Fibroblast of pulmonary artery (primary cell): ENCODE results near the gene RABGGTA.

Experiments used
- DNase-seq: peaks from one replicate; pipeline ENCODE4 v3.0.0-alpha.2; 2010; ENCODE audit warnings: low read depth
- H3K4me3 ChIP-seq: replicated peaks from 2 replicates; pipeline ENCODE4 v1.5.1; 2011; ENCODE audit warnings: low read depth, mild to moderate bottlenecking, control low read depth, low read length, moderate library complexity
- TF ChIP-seq, protein P1 (sequence below): IDR thresholded peaks from 2 replicates; pipeline ENCODE4 v1.5.1; 2011; ENCODE audit warnings: mild to moderate bottlenecking, control low read depth, low read length, inconsistent platforms; ENCODE audit errors: missing control alignments

Gene RABGGTA

GRCh38 chr14:24238123-24238522 is 33.3 kb downstream of the RABGGTA start:
- TF ChIP-seq, protein P1, sequence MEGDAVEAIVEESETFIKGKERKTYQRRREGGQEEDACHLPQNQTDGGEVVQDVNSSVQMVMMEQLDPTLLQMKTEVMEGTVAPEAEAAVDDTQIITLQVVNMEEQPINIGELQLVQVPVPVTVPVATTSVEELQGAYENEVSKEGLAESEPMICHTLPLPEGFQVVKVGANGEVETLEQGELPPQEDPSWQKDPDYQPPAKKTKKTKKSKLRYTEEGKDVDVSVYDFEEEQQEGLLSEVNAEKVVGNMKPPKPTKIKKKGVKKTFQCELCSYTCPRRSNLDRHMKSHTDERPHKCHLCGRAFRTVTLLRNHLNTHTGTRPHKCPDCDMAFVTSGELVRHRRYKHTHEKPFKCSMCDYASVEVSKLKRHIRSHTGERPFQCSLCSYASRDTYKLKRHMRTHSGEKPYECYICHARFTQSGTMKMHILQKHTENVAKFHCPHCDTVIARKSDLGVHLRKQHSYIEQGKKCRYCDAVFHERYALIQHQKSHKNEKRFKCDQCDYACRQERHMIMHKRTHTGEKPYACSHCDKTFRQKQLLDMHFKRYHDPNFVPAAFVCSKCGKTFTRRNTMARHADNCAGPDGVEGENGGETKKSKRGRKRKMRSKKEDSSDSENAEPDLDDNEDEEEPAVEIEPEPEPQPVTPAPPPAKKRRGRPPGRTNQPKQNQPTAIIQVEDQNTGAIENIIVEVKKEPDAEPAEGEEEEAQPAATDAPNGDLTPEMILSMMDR: no peak
- H3K4me3 ChIP-seq: no peak overlapping the region
- no peak for DNase-seq

DNA sequence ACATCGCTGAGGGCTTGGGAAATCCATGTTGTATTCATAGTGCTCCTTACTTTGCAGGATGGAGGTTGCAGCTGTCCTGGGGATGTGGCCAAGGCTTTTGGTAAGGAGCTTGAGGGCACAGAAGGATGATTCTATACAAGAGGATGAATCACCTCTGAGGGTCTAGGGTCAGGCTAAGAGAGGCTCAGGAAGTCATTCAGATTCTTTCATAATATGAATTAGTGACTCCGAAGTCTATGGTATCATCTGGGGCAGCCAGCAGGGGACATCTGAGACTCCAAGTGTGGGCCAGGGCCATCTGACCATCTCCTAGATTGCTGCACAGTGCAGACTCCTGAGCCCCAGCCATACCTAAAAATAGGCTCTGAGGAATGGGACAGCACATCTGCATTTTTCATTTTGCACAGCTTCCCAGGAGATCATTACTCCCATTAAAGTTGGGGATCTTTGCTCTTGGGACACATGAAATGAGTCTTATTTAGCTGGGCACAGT is 33.9 kb downstream of the RABGGTA start:
- no peak for DNase-seq
- TF ChIP-seq, protein P1: no peak
- no peak overlapping the region for H3K4me3 ChIP-seq

DNA sequence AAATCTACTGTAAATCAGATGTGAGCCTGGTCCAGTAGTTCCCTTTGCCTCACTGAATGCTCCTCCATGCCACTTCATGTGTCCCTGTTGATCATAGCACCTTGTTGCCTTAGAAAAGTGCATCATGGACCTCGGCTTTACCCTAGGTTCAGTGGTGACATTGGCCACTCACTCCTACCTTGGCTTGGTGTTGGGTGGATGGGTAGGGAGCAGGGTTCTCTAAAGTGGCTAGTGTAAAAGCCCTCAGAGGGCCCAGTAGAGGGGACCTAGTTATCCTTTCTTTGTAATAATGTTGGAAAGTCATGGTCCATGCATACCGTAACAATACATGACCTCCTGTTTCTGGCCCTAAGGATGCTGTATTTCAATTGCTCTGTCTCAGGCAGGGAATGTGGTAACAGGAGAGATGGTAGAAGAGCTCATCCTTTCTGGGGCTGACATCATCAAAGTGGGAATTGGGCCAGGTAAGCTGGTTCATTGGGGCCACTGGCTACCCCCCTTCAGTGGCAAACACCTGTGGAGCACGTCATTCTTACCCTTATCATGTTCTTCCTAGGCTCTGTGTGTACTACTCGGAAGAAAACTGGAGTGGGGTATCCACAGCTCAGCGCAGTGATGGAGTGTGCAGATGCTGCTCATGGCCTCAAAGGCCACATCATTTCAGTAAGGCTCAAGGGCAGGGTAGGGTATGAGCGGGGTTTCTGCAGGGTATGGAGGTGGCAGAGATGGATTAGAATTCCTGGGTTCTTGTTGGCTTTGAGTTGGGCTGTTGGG is 34.5 kb downstream of the RABGGTA start:
- H3K4me3 ChIP-seq: no peak overlapping the region
- DNase-seq: no peak
- TF ChIP-seq, protein P1: no peak

GRCh38 chr14:24235804-24236688 is 35.4 kb downstream of the RABGGTA start:
- TF ChIP-seq, protein P1: no peak
- no peak for DNase-seq
- H3K4me3 ChIP-seq: no peak overlapping the region

DNA sequence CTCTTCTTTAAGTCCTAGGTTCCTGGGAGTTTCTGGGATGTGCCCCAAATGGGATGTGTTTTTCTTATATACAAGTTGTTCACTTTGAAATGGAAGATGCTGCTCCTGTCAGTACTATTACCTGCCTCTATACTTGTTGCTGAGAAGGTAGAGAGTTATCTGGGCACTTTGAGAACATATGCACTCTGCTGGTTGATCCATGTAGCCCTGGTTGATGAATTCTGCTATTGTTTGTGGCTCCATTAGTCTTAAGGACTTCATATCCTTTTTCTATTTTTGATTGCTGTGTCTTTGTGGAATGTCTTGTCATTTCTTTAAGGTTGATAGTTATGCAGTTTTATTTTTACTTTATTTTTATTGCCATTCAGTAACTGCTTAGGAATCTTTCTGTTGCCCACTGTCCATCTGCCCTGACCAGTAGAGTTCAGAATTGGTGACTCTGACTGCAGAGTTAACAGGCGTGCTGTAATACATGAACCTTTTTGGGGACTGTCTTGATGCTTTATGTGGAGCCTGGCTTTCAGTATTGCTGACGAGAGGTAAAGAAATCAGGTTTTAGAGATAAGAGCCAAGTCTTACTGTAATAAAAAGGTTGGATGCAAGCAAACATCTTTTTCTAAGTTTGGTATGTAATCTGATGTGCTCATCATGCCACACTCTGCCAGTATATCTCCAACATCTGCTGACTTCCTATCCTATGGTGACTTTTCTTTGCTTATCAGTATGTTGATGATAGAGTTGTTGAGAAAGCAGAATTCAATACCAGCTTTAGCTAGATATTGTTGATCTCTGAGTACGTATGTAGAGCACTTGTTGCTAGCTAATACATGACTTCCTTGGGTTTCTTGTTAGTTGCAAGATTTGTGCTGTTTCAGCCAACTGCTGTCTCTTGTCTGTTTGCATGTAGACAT is 37.0 kb downstream of the RABGGTA start:
- H3K4me3 ChIP-seq: no peak overlapping the region
- TF ChIP-seq, protein P1: no peak
- DNase-seq: no peak

DNA sequence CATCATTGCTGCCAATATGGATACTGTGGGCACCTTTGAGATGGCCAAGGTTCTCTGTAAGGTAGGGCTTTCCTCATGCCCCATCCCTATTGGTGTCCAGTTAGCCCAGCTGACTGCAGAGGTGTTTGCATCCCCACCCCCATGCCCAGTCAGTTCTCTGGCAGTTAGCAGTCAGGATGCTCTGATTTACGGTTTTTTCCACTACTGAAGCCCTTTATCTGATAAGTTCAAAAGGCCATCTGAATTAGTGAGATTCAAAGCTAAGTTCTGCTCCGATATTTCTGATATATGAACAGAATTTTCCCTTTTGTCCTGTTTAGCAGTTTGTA is 37.9 kb downstream of the RABGGTA start:
- H3K4me3 ChIP-seq: peak overlapping the region; percentile 93
- TF ChIP-seq, protein P1: no peak
- DNase-seq: no peak
